Trophoblast cell (in vitro differentiated cells and primary cell): ENCODE measurements around the gene GLP2R.

ENCODE experiments used
- DNase-seq, 2 donors: peaks; one replicate each; pipeline ENCODE4 v3.0.0-alpha.2; 2016
- H2AFZ ChIP-seq: 2 replicates; pipeline ENCODE4 v1.6.1; 2013; ENCODE audit warnings: low read length, moderate library complexity, mild to moderate bottlenecking; ENCODE audit not compliant: insufficient read depth, poor library complexity
- H2AK5ac ChIP-seq: 2 replicates; pipeline ENCODE4 v1.6.1; 2013; ENCODE audit warnings: mild to moderate bottlenecking, low read length
- H2BK120ac ChIP-seq: 2 replicates; pipeline ENCODE4 v1.6.1; 2013; ENCODE audit warnings: low read length, mild to moderate bottlenecking, moderate library complexity; ENCODE audit not compliant: insufficient read depth, poor library complexity
- H2BK12ac ChIP-seq: 2 replicates; pipeline ENCODE4 v1.6.1; 2013; ENCODE audit warnings: mild to moderate bottlenecking, low read length, moderate library complexity
- H2BK5ac ChIP-seq: 2 replicates; pipeline ENCODE4 v1.6.1; 2013; ENCODE audit warnings: low read length, low read depth, moderate library complexity, mild to moderate bottlenecking; ENCODE audit not compliant: poor library complexity
- H3K14ac ChIP-seq: 2 replicates; pipeline ENCODE4 v1.6.1; 2013; ENCODE audit warnings: mild to moderate bottlenecking, low read length
- H3K18ac ChIP-seq: 2 replicates; pipeline ENCODE4 v1.6.1; 2013; ENCODE audit warnings: mild to moderate bottlenecking, low read length
- H3K23ac ChIP-seq: 2 replicates; pipeline ENCODE4 v1.6.1; 2013; ENCODE audit warnings: low read length
- H3K27ac ChIP-seq: 2 replicates; pipeline ENCODE4 v1.5.1; 2013; ENCODE audit warnings: low read depth, mild to moderate bottlenecking, inconsistent platforms, low read length, moderate library complexity
- H3K27me3 ChIP-seq: 2 replicates; pipeline ENCODE4 v1.6.1; 2013; ENCODE audit warnings: inconsistent platforms, mild to moderate bottlenecking, low read length, moderate library complexity; ENCODE audit not compliant: insufficient read depth
- H3K36me3 ChIP-seq, 2 experiments: 1 replicate in 1 of 2; 2 replicates in 1 of 2; pipeline ENCODE4 v1.6.1; 2013; ENCODE audit warnings: low read length in 2 of 2, mild to moderate bottlenecking in 2 of 2, moderate library complexity in 1 of 2; ENCODE audit not compliant: insufficient read depth in 2 of 2, control insufficient read depth in 1 of 2
- H3K4ac ChIP-seq: 2 replicates; pipeline ENCODE4 v1.6.1; 2013; ENCODE audit warnings: low read depth, mild to moderate bottlenecking, low read length, moderate library complexity
- H3K4me1 ChIP-seq, 2 experiments: 1 replicate in 1 of 2; 2 replicates in 1 of 2; pipeline ENCODE4 v1.6.1; 2013; ENCODE audit warnings: low read length in 2 of 2, mild to moderate bottlenecking in 2 of 2, moderate library complexity in 1 of 2; ENCODE audit not compliant: insufficient read depth in 2 of 2, control insufficient read depth in 1 of 2
- H3K4me2 ChIP-seq: 2 replicates; pipeline ENCODE4 v1.6.1; 2013; ENCODE audit warnings: inconsistent platforms, mild to moderate bottlenecking, low read length, moderate library complexity
- H3K4me3 ChIP-seq: 2 replicates; pipeline ENCODE4 v1.5.1; 2013; ENCODE audit warnings: mild to moderate bottlenecking, low read depth, low read length, inconsistent platforms
- H3K79me1 ChIP-seq: one replicate; pipeline ENCODE4 v1.6.1; 2013; ENCODE audit warnings: low read length
- H3K79me2 ChIP-seq: 2 replicates; pipeline ENCODE4 v1.6.1; 2013; ENCODE audit warnings: low read length, mild to moderate bottlenecking; ENCODE audit not compliant: control insufficient read depth, insufficient read depth, poor library complexity
- H3K9ac ChIP-seq: 2 replicates; pipeline ENCODE4 v1.6.1; 2013; ENCODE audit warnings: mild to moderate bottlenecking, low read length
- H3K9me3 ChIP-seq: 2 replicates; pipeline ENCODE4 v1.6.1; 2013; ENCODE audit warnings: low read depth, mild to moderate bottlenecking, control low read depth, inconsistent platforms, low read length; ENCODE audit not compliant: insufficient read depth
- H4K12ac ChIP-seq: 2 replicates; pipeline ENCODE4 v1.6.1; 2013; ENCODE audit warnings: low read depth, mild to moderate bottlenecking, low read length, moderate library complexity
- H4K8ac ChIP-seq: 2 replicates; pipeline ENCODE4 v1.6.1; 2013; ENCODE audit warnings: low read depth, mild to moderate bottlenecking, low read length, moderate library complexity
- H4K91ac ChIP-seq: one replicate; pipeline ENCODE4 v1.6.1; 2013; ENCODE audit warnings: low read depth, mild to moderate bottlenecking, low read length, moderate library complexity
- WGBS: extraction: QIAGEN DNeasy Blood & Tissue Kit; methylation state at CpG from one replicate; pipeline ENCODE4 v1.1.7; 2013; ENCODE audit warnings: missing lambda C conversion rate; ENCODE audit not compliant: insufficient read length, insufficient coverage; ENCODE audit errors: extremely low coverage; 5-methylcytosine and 5-hydroxymethylcytosine counted together

Gene GLP2R

GRCh38 chr17:9912121-9913099 is 86.7 kb downstream of the GLP2R start:
- DNase-seq, result no peak
- no peak overlapping the region for H3K14ac ChIP-seq
- H2AK5ac ChIP-seq, result no peak overlapping the region
- H3K9me3 ChIP-seq, result no peaks in the 10 kb centered on the region
- H3K27ac ChIP-seq, result no peak overlapping the region
- H3K27me3 ChIP-seq, result no peaks in the 10 kb centered on the region
- peaks cover 8 to 9% of the 10 kb centered on the region in 2 experiments for H3K4me1 ChIP-seq
- H3K4ac ChIP-seq, result no peak overlapping the region
- H2BK120ac ChIP-seq, result no peak overlapping the region
- no peak overlapping the region for H2BK12ac ChIP-seq
- H2AFZ ChIP-seq, result no peak overlapping the region
- peaks cover 20 to 33% of the 10 kb centered on the region in 2 experiments for H3K36me3 ChIP-seq
- no peak overlapping the region for H3K4me3 ChIP-seq
- no peak overlapping the region for H3K18ac ChIP-seq
- H3K4me2 ChIP-seq, result no peak overlapping the region
- H3K79me1 ChIP-seq, result no peaks in the 10 kb centered on the region
- no CpG with 5 or more reads among the region's 18 CpGs for WGBS
- no peak overlapping the region for H4K12ac ChIP-seq
- no peak overlapping the region for H3K9ac ChIP-seq
- no peak overlapping the region for H2BK5ac ChIP-seq
- H4K8ac ChIP-seq, result no peak overlapping the region
- no peak overlapping the region for H4K91ac ChIP-seq
- H3K23ac ChIP-seq, result no peak overlapping the region
- no peaks in the 10 kb centered on the region for H3K79me2 ChIP-seq

GRCh38 chr17:9913476-9913875 is 87.8 kb downstream of the GLP2R start:
- no peak overlapping the region for H3K4me3 ChIP-seq
- H2BK12ac ChIP-seq, result no peak overlapping the region
- H3K9me3 ChIP-seq, result no peaks in the 10 kb centered on the region
- no peaks in the 10 kb centered on the region for H3K79me2 ChIP-seq
- H3K23ac ChIP-seq, result no peak overlapping the region
- H3K27ac ChIP-seq, result no peak overlapping the region
- no peaks in the 10 kb centered on the region for H3K79me1 ChIP-seq
- peaks cover 0 to 2% of the 10 kb centered on the region in 2 experiments for H3K4me1 ChIP-seq
- H3K4me2 ChIP-seq, result no peak overlapping the region
- no peak overlapping the region for H3K14ac ChIP-seq
- no peak overlapping the region for H3K9ac ChIP-seq
- H4K91ac ChIP-seq, result no peak overlapping the region
- no peak overlapping the region for H2AFZ ChIP-seq
- no peak for DNase-seq
- no peak overlapping the region for H4K8ac ChIP-seq
- no peak overlapping the region for H3K18ac ChIP-seq
- H2AK5ac ChIP-seq, result no peak overlapping the region
- H3K27me3 ChIP-seq, result no peaks in the 10 kb centered on the region
- no peak overlapping the region for H2BK120ac ChIP-seq
- peaks cover 28 to 42% of the 10 kb centered on the region in 2 experiments for H3K36me3 ChIP-seq
- no peak overlapping the region for H2BK5ac ChIP-seq
- WGBS, result no CpG with 5 or more reads among the region's 5 CpGs
- H3K4ac ChIP-seq, result no peak overlapping the region
- no peak overlapping the region for H4K12ac ChIP-seq

GRCh38 chr17:9916108-9916507 is 90.4 kb downstream of the GLP2R start:
- Histone ChIP-seq H3K4me3 (no peak overlapping the region), H3K27ac (no peak overlapping the region), H2BK120ac (no peak overlapping the region), H2AK5ac (no peak overlapping the region), H2BK12ac (no peak overlapping the region), H3K4ac (no peak overlapping the region), H4K12ac (no peak overlapping the region), H3K36me3 (peaks cover 34 to 55% of the 10 kb centered on the region in 2 experiments), H2BK5ac (no peak overlapping the region), H3K18ac (no peak overlapping the region), H3K23ac (no peak overlapping the region), H2AFZ (no peak overlapping the region), H3K4me1 (no peaks in the 10 kb centered on the region), H4K8ac (no peak overlapping the region), H3K14ac (no peak overlapping the region), H3K27me3 (no peaks in the 10 kb centered on the region), H3K9me3 (no peaks in the 10 kb centered on the region), H3K9ac (no peak overlapping the region), H3K79me1 (no peaks in the 10 kb centered on the region), H4K91ac (no peak overlapping the region), H3K79me2 (no peaks in the 10 kb centered on the region), H3K4me2 (no peak overlapping the region)
- no peak for DNase-seq
- no CpG with 5 or more reads among the region's 8 CpGs for WGBS

GRCh38 chr17:9917131-9917530 is 91.4 kb downstream of the GLP2R start:
- H2AK5ac ChIP-seq, result no peak overlapping the region
- no peaks in the 10 kb centered on the region for H3K79me1 ChIP-seq
- no peaks in the 10 kb centered on the region for H3K27me3 ChIP-seq
- H2BK120ac ChIP-seq, result no peak overlapping the region
- DNase-seq, result no peak
- no peak overlapping the region for H3K4me2 ChIP-seq
- H2BK12ac ChIP-seq, result no peak overlapping the region
- no peaks in the 10 kb centered on the region for H3K9me3 ChIP-seq
- WGBS, result no CpG with 5 or more reads among the region's 13 CpGs
- H3K14ac ChIP-seq, result no peak overlapping the region
- no peak overlapping the region for H3K27ac ChIP-seq
- no peak overlapping the region for H2BK5ac ChIP-seq
- no peak overlapping the region for H3K18ac ChIP-seq
- no peak overlapping the region for H4K12ac ChIP-seq
- H3K36me3 ChIP-seq, result peaks cover 34 to 53% of the 10 kb centered on the region in 2 experiments
- no peak overlapping the region for H4K91ac ChIP-seq
- no peak overlapping the region for H3K4me3 ChIP-seq
- no peak overlapping the region for H2AFZ ChIP-seq
- no peak overlapping the region for H3K4ac ChIP-seq
- no peak overlapping the region for H4K8ac ChIP-seq
- H3K4me1 ChIP-seq, result no peaks in the 10 kb centered on the region
- no peak overlapping the region for H3K9ac ChIP-seq
- H3K79me2 ChIP-seq, result no peaks in the 10 kb centered on the region
- no peak overlapping the region for H3K23ac ChIP-seq
